ENCODE data around the gene SYTL3.

DNA sequence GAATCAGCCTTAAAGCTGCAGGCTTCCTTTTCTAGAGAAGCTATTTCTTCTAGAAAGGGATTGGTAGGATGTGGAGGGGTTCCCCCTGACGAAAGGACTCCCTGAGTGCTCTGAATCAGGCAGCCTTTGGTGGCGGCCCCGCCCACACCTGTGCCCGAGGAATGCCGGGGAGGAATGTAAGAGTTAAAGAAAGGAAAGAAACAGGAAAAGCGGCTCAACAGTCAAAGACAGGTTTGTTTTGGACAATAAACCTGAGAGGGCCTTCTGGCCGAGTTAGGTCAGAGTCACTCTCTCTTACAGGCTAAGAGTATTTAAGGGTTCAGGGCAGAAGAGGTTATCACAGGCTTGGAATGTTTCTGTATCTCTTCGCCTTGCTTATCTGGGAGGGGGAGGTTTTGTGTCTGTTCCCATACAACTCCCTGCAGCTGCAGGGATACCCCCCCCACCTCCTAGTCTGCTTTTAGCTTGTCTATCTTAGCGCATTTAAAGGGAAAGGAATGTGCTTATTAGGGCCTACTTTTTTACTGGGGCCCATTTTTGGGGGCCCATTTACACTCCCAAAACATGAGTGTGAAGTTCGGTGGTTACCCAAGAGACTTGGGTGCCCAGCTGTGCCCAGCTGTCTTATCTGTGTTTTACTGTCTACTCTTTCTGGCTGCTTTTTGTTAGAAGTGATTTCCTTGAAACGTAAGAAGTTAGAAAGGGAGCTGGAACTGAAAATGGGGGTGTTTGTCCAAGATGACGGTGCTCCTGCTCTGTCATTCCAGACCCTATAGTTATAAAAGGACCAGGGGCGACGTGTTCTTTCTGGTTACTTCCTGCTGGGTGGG lies 38.1 kb upstream of the SYTL3 start:
- TF ChIP-seq, protein P1, sequence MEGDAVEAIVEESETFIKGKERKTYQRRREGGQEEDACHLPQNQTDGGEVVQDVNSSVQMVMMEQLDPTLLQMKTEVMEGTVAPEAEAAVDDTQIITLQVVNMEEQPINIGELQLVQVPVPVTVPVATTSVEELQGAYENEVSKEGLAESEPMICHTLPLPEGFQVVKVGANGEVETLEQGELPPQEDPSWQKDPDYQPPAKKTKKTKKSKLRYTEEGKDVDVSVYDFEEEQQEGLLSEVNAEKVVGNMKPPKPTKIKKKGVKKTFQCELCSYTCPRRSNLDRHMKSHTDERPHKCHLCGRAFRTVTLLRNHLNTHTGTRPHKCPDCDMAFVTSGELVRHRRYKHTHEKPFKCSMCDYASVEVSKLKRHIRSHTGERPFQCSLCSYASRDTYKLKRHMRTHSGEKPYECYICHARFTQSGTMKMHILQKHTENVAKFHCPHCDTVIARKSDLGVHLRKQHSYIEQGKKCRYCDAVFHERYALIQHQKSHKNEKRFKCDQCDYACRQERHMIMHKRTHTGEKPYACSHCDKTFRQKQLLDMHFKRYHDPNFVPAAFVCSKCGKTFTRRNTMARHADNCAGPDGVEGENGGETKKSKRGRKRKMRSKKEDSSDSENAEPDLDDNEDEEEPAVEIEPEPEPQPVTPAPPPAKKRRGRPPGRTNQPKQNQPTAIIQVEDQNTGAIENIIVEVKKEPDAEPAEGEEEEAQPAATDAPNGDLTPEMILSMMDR (IDR thresholded peaks at IDR 0.05): no peak
- no peak for TF ChIP-seq POLR2A (IDR thresholded peaks at IDR 0.05)
